Stomach (tissue), 9 donors: Measurements from ENCODE around the gene NCOA1. TPM values are rescaled to one million over a fixed set of nuclear protein-coding genes. Genes with fewer than 3 reads are reported as not detected.

Experiments
- DNase-seq, 2 donors: peaks; one replicate each; pipeline versions ENCODE4 v3.0.0 to v3.0.0-alpha.2; 2013 to 2019
- H3K27ac ChIP-seq, 5 donors: fragments of 200-600 bp in 4 of 5; sonication (generic) in 4 of 5; one replicate each; pipeline ENCODE4 v1.5.1; 2013 to 2019; ENCODE audit warnings: mild to moderate bottlenecking in 1 of 5, moderate library complexity in 1 of 5
- H3K27me3 ChIP-seq, 3 donors: fragments of 200-600 bp; sonication (generic); one replicate each; pipeline ENCODE4 v1.5.1; 2017 to 2019; ENCODE audit warnings: mixed run types in 1 of 3
- H3K36me3 ChIP-seq, 4 donors: fragments of 200-600 bp; sonication (generic); 1 replicate in 3 of 4; 2 replicates in 1 of 4; pipeline ENCODE4 v1.5.1; 2016 to 2019
- H3K4me1 ChIP-seq, 4 donors: fragments of 200-600 bp; sonication (generic); one replicate each; pipeline ENCODE4 v1.5.1; 2016 to 2019
- H3K4me3 ChIP-seq, 4 donors: fragments of 200-600 bp; sonication (generic) in 3 of 4; one replicate each; pipeline ENCODE4 v1.5.1; 2016 to 2019; ENCODE audit warnings: mild to moderate bottlenecking in 1 of 4
- H3K9me3 ChIP-seq, 4 donors: fragments of 200-600 bp; sonication (generic); one replicate each; pipeline ENCODE4 v1.5.1; 2016 to 2019
- EP300 ChIP-seq: sonication (generic); formaldehyde crosslinking; IDR thresholded peaks from one replicate; pipeline ENCODE4 v1.6.1; 2017; ENCODE audit warnings: antibody characterized with exemption
- POLR2A ChIP-seq, 4 donors: fragments of 450-650 bp; IDR thresholded peaks; one replicate each; pipeline ENCODE4 v1.6.1; 2016; ENCODE audit warnings: antibody characterized with exemption in 4 of 4, control low read depth in 2 of 4, mild to moderate bottlenecking in 1 of 4, moderate library complexity in 1 of 4
- POLR2AphosphoS5 ChIP-seq, 3 donors: sonication (generic); formaldehyde crosslinking; IDR thresholded peaks; one replicate each; pipeline ENCODE4 v1.6.1; 2016; ENCODE audit warnings: antibody characterized with exemption in 3 of 3
- WGBS, 5 donors: extraction: QIAGEN DNeasy Blood & Tissue Kit in 3 of 5; methylation state at CpG; one replicate each; pipeline versions ENCODE4 v1.1.5 to v1.1.7; 2013 to 2018; 5-methylcytosine and 5-hydroxymethylcytosine counted together
- intact Hi-C: fragments of 100-400 bp; cut with DNase I; formaldehyde crosslinking; loops from one replicate; pipeline ENCODE4 v1.15.1; 2023; ENCODE audit warnings: low total_unique reads
- polyA plus RNA-seq, 3 donors: library from polyadenylated mRNA; stranded (reverse); fragments of 200-250 nt; gene quantifications; one replicate each; pipeline ENCODE4 v1.2.3, GENCODE V29; 2013
- total RNA-seq, 5 donors: library from RNA; depleted of rRNA; stranded (reverse); fragments of >200 nt; gene quantifications; one replicate each; pipeline versions ENCODE4 v1.1.0 to v1.2.3, GENCODE V29; 2014 to 2016
- TF ChIP-seq, protein P1 (sequence below), 7 experiments: fragments of 450-650 bp in 4 of 7; fragments of 200-600 bp in 3 of 7; sonication (generic) in 3 of 7; IDR thresholded peaks; one replicate each; pipeline ENCODE4 v1.5.1; 2016 to 2019; ENCODE audit warnings: antibody characterized with exemption in 7 of 7, control low read depth in 2 of 7, mild to moderate bottlenecking in 1 of 7
- donor health status: healthy with polysubstance abuse.
- donor health status: Bipolar disorder and iron deficiency.
- donor health status: healthy.

The NCOA1 gene
- total and polyA plus RNA-seq, 8 donors: 7.3 to 223 (median 34.8) TPM

- intact Hi-C loops: no loop called here
- Histone ChIP-seq H3K4me3 (no peak overlapping the region), H3K4me1 (no peaks in the 10 kb centered on the region), H3K9me3 (no peaks in the 10 kb centered on the region), H3K36me3 (peaks cover 0 to 39% (median 30%) of the 10 kb centered on the region in 4 donors), H3K27ac (no peak overlapping the region), H3K27me3 (no peaks in the 10 kb centered on the region)
- peak in 1 of 2 donors; percentile 34 for DNase-seq
- 73 to 81% (median 74%) methylated on average over 7 of the region's 7 CpGs for WGBS, 5 donors
- TF ChIP-seq, protein P1, sequence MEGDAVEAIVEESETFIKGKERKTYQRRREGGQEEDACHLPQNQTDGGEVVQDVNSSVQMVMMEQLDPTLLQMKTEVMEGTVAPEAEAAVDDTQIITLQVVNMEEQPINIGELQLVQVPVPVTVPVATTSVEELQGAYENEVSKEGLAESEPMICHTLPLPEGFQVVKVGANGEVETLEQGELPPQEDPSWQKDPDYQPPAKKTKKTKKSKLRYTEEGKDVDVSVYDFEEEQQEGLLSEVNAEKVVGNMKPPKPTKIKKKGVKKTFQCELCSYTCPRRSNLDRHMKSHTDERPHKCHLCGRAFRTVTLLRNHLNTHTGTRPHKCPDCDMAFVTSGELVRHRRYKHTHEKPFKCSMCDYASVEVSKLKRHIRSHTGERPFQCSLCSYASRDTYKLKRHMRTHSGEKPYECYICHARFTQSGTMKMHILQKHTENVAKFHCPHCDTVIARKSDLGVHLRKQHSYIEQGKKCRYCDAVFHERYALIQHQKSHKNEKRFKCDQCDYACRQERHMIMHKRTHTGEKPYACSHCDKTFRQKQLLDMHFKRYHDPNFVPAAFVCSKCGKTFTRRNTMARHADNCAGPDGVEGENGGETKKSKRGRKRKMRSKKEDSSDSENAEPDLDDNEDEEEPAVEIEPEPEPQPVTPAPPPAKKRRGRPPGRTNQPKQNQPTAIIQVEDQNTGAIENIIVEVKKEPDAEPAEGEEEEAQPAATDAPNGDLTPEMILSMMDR (IDR thresholded peaks at IDR 0.05): no peak
- TF ChIP-seq EP300 (no peak), POLR2AphosphoS5 (IDR thresholded peaks at IDR 0.05) (no peak), POLR2A (IDR thresholded peaks at IDR 0.05) (no peak)
These were observed 191.2 kb downstream of the NCOA1 start for GRCh38 chr2:24682304-24682703.

- intact Hi-C loops: no loop called here
- TF ChIP-seq, protein P1 (IDR thresholded peaks at IDR 0.05): no peak
- TF ChIP-seq POLR2AphosphoS5 (IDR thresholded peaks at IDR 0.05): no peak
- no peak for TF ChIP-seq EP300
- TF ChIP-seq POLR2A (IDR thresholded peaks at IDR 0.05): no peak
- no peaks in the 10 kb centered on the region for H3K9me3 ChIP-seq
- H3K27ac ChIP-seq: no peak overlapping the region
- WGBS, 5 donors: 83 to 97% (median 93%) methylated on average over 1 of the region's 1 CpG
- no peaks in the 10 kb centered on the region for H3K4me1 ChIP-seq
- DNase-seq: no peak
- H3K4me3 ChIP-seq: no peak overlapping the region
- H3K27me3 ChIP-seq: no peaks in the 10 kb centered on the region
- H3K36me3 ChIP-seq: peaks cover 0 to 35% (median 25%) of the 10 kb centered on the region in 4 donors
These were observed 192.4 kb downstream of the NCOA1 start for GRCh38 chr2:24683408-24683807.

DNA sequence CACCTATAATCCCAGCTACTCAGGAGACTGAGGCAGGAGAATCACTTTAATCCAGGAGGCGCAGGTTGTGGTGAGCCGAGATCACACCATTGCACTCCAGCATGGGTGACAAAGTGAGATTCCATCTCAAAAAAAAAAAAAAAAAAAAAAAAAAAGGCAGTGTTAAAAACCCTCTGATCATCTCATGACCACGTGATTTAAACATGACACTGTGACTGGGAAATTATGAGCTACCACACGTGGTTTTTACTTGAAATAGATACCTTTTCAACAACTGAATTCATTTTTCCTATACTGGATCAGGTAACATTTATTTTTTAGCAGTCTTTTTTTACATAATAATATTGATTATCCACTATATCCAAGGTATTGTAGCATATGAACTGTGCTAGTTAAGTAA is 199.5 kb downstream of the NCOA1 start:
- peaks cover 0 to 4% (median 0%) of the 10 kb centered on the region in 4 donors for H3K4me1 ChIP-seq
- H3K4me3 ChIP-seq: no peak overlapping the region
- no peaks in the 10 kb centered on the region for H3K9me3 ChIP-seq
- H3K27me3 ChIP-seq: no peaks in the 10 kb centered on the region
- intact Hi-C loops: no loop called here
- DNase-seq: no peak
- WGBS, 5 donors: 93 to 96% (median 95%) methylated on average over 4 of the region's 4 CpGs
- TF ChIP-seq POLR2AphosphoS5 (IDR thresholded peaks at IDR 0.05): no peak
- TF ChIP-seq POLR2A (IDR thresholded peaks at IDR 0.05): no peak
- TF ChIP-seq, protein P1 (IDR thresholded peaks at IDR 0.05): no peak
- no peak for TF ChIP-seq EP300
- no peak overlapping the region for H3K27ac ChIP-seq
- H3K36me3 ChIP-seq: peaks cover 0 to 38% (median 21%) of the 10 kb centered on the region in 4 donors

- Histone ChIP-seq H3K27ac (no peak overlapping the region), H3K4me3 (no peak overlapping the region), H3K27me3 (no peaks in the 10 kb centered on the region), H3K4me1 (peaks cover 0 to 4% (median 0%) of the 10 kb centered on the region in 4 donors), H3K36me3 (peaks cover 0 to 37% (median 21%) of the 10 kb centered on the region in 4 donors), H3K9me3 (no peaks in the 10 kb centered on the region)
- DNase-seq: no peak
- intact Hi-C loops: no loop called here
- no peak for TF ChIP-seq POLR2A (IDR thresholded peaks at IDR 0.05)
- TF ChIP-seq, protein P1 (IDR thresholded peaks at IDR 0.05): no peak
- no peak for TF ChIP-seq EP300
- no peak for TF ChIP-seq POLR2AphosphoS5 (IDR thresholded peaks at IDR 0.05)
These were observed 200.8 kb downstream of the NCOA1 start for GRCh38 chr2:24691806-24692205.
